Colonic mucosa (tissue), 4 donors: ENCODE data around the gene SLC25A12. TPM values are rescaled to one million over a fixed set of nuclear protein-coding genes. Genes with fewer than 3 reads are reported as not detected.

Experiments
- DNase-seq: peaks from one replicate; pipeline ENCODE4 v3.0.0-alpha.2; 2020
- H3K27ac ChIP-seq: fragments of 200-600 bp; one replicate; pipeline ENCODE4 v1.8.0; 2021
- H3K27me3 ChIP-seq: fragments of 200-600 bp; one replicate; pipeline ENCODE4 v1.8.0; 2021
- H3K36me3 ChIP-seq: fragments of 200-600 bp; one replicate; pipeline ENCODE4 v1.8.0; 2021
- H3K4me1 ChIP-seq: fragments of 200-600 bp; one replicate; pipeline ENCODE4 v1.8.0; 2021; ENCODE audit warnings: mild to moderate bottlenecking
- H3K4me3 ChIP-seq: fragments of 200-600 bp; one replicate; pipeline ENCODE4 v1.8.0; 2021
- H3K9ac ChIP-seq, 2 donors: one replicate each; pipeline ENCODE4 v1.7.0; 2013; ENCODE audit warnings: control low read depth in 2 of 2, low read depth in 2 of 2, low read length in 2 of 2
- H3K9me3 ChIP-seq: fragments of 200-600 bp; one replicate; pipeline ENCODE4 v1.8.0; 2021
- CTCF ChIP-seq: fragments of 200-600 bp; IDR thresholded peaks from one replicate; pipeline ENCODE4 v1.8.0; 2022; ENCODE audit warnings: antibody characterized with exemption, mild to moderate bottlenecking
- intact Hi-C: fragments of 100-400 bp; cut with DNase I; formaldehyde crosslinking; loops from one replicate; pipeline ENCODE4 v1.14.1; 2022
- total RNA-seq, 2 donors: library from RNA; stranded (reverse); fragmentation: NEBNext Ultra II Directional in 1 of 2; extraction: Animal tissue kit (Norgen Biotek cat#: 25700) in 1 of 2; gene quantifications; one replicate each; pipeline ENCODE4 v1.2.1, GENCODE V29; 2021
- donor health status: healthy.
- donor health status: DM: no; HTN: no; CAD: no.
- donor health status: DM: no; HTN: no; CAD: no.

The SLC25A12 gene
- total RNA-seq, 2 donors from 2014 or later, result 12.3 to 17.9 TPM

- peaks cover 11% of the 10 kb centered on the region for H3K36me3 ChIP-seq
- no peaks in the 10 kb centered on the region for H3K9me3 ChIP-seq
- intact Hi-C loops, result no loop called here
- no peaks in the 10 kb centered on the region for H3K4me1 ChIP-seq
- DNase-seq, result no peak
- H3K9ac ChIP-seq, result no peak overlapping the region
- no peaks in the 10 kb centered on the region for H3K27me3 ChIP-seq
- no peak for TF ChIP-seq CTCF
- H3K27ac ChIP-seq, result no peak overlapping the region
- H3K4me3 ChIP-seq, result no peak overlapping the region
Observed at GRCh38 chr2:171830039-171830438, 64.0 kb downstream of the SLC25A12 start.

- H3K27me3 ChIP-seq, result no peaks in the 10 kb centered on the region
- no peak overlapping the region for H3K9ac ChIP-seq
- TF ChIP-seq CTCF, result no peak
- H3K9me3 ChIP-seq, result no peaks in the 10 kb centered on the region
- no peak overlapping the region for H3K27ac ChIP-seq
- no peaks in the 10 kb centered on the region for H3K36me3 ChIP-seq
- intact Hi-C loops, result no loop called here
- no peak overlapping the region for H3K4me3 ChIP-seq
- no peaks in the 10 kb centered on the region for H3K4me1 ChIP-seq
- DNase-seq, result no peak
Observed at GRCh38 chr2:171824086-171824485, 70.0 kb downstream of the SLC25A12 start.

- Histone ChIP-seq H3K27ac (no peak overlapping the region), H3K9me3 (no peaks in the 10 kb centered on the region), H3K9ac (no peak overlapping the region), H3K36me3 (no peaks in the 10 kb centered on the region), H3K27me3 (no peaks in the 10 kb centered on the region), H3K4me1 (no peaks in the 10 kb centered on the region), H3K4me3 (no peak overlapping the region)
- intact Hi-C loops, result no loop called here
- DNase-seq, result no peak
- no peak for TF ChIP-seq CTCF
Observed at GRCh38 chr2:171822525-171823322, 71.3 kb downstream of the SLC25A12 start.

- no peak for DNase-seq
- no peaks in the 10 kb centered on the region for H3K4me1 ChIP-seq
- no peak overlapping the region for H3K9ac ChIP-seq
- no peak overlapping the region for H3K27ac ChIP-seq
- H3K27me3 ChIP-seq, result no peaks in the 10 kb centered on the region
- no peak overlapping the region for H3K4me3 ChIP-seq
- intact Hi-C loops, result no loop called here
- no peak for TF ChIP-seq CTCF
- no peaks in the 10 kb centered on the region for H3K9me3 ChIP-seq
- H3K36me3 ChIP-seq, result no peaks in the 10 kb centered on the region
Observed at GRCh38 chr2:171819453-171819852, 74.6 kb downstream of the SLC25A12 start.

GRCh38 chr2:171814883-171815282, 79.2 kb downstream of the SLC25A12 start:
- Histone ChIP-seq H3K4me1 (no peaks in the 10 kb centered on the region), H3K27me3 (no peaks in the 10 kb centered on the region), H3K36me3 (no peaks in the 10 kb centered on the region), H3K4me3 (no peak overlapping the region), H3K9me3 (no peaks in the 10 kb centered on the region), H3K27ac (no peak overlapping the region), H3K9ac (no peak overlapping the region)
- intact Hi-C loops, result loop anchor here (5.0 kb wide), 1 partner anchor 287 kb away; the partner anchor contains the start of gene DLX2
- no peak for TF ChIP-seq CTCF
- no peak for DNase-seq
